Natural killer cell (primary cell): Measurements from ENCODE around the gene CLEC18C. TPM values are rescaled to one million over a fixed set of nuclear protein-coding genes. Genes with fewer than 3 reads are reported as not detected.
"Not testable (repeated sequence)": the region's sequence is repeated elsewhere in the genome, so short reads cannot be mapped to it uniquely, and the experiment has no call there.

Experiments used
- ATAC-seq, 3 donors: fragments of 150-1000 bp in 2 of 3; fragments of 200-7000 bp in 1 of 3; cut with Tn5 transposase; 1 replicate in 1 of 3; 2 replicates in 2 of 3; pipeline ENCODE4 v1.10.0; 2021; ENCODE audit warnings: mild to moderate bottlenecking in 2 of 3, moderate library complexity in 2 of 3
- DNase-seq, 2 donors: peaks; one replicate each; pipeline versions ENCODE4 v3.0.0 to v3.0.0-alpha.2; 2013 to 2021; ENCODE audit warnings: mixed read lengths in 1 of 2
- H3K27ac ChIP-seq: one replicate; pipeline ENCODE4 v1.5.1; 2013; ENCODE audit warnings: mild to moderate bottlenecking, low read length
- H3K27me3 ChIP-seq: one replicate; pipeline ENCODE4 v1.6.1; 2013; ENCODE audit warnings: low read length; ENCODE audit not compliant: control insufficient read depth, insufficient read depth
- H3K36me3 ChIP-seq: one replicate; pipeline ENCODE4 v1.6.1; 2013; ENCODE audit warnings: low read length; ENCODE audit not compliant: control insufficient read depth, insufficient read depth
- H3K4me1 ChIP-seq: one replicate; pipeline ENCODE4 v1.6.1; 2013; ENCODE audit warnings: low read length; ENCODE audit not compliant: control insufficient read depth, insufficient read depth
- H3K4me3 ChIP-seq: one replicate; pipeline ENCODE4 v1.5.1; 2013; ENCODE audit warnings: low read length
- H3K9me3 ChIP-seq: one replicate; pipeline ENCODE4 v1.6.1; 2013; ENCODE audit warnings: low read length; ENCODE audit not compliant: control insufficient read depth, insufficient read depth
- H3K27ac Mint-ChIP-seq, 2 donors: one replicate each; pipeline ENCODE4 v1.8.0; 2022; ENCODE audit warnings: mild to moderate bottlenecking in 2 of 2, mixed read lengths in 2 of 2, moderate library complexity in 1 of 2
- H3K27me3 Mint-ChIP-seq, 2 donors: one replicate each; pipeline ENCODE4 v1.8.0; 2022; ENCODE audit warnings: low read depth in 2 of 2, mixed read lengths in 2 of 2
- H3K36me3 Mint-ChIP-seq: one replicate; pipeline ENCODE4 v1.8.0; 2022; ENCODE audit warnings: mixed read lengths
- H3K4me1 Mint-ChIP-seq, 2 donors: one replicate each; pipeline ENCODE4 v1.8.0; 2022; ENCODE audit warnings: mixed read lengths in 2 of 2
- H3K4me3 Mint-ChIP-seq: one replicate; pipeline ENCODE4 v1.8.0; 2022; ENCODE audit warnings: mild to moderate bottlenecking, moderate library complexity, mixed read lengths
- H3K9me3 Mint-ChIP-seq, 2 donors: one replicate each; pipeline ENCODE4 v1.8.0; 2022; ENCODE audit warnings: mixed read lengths in 2 of 2
- WGBS: methylation state at CpG from one replicate; pipeline ENCODE4 v1.1.7; 2013; ENCODE audit warnings: missing lambda C conversion rate; ENCODE audit not compliant: insufficient coverage; 5-methylcytosine and 5-hydroxymethylcytosine counted together
- intact Hi-C: fragments of 100-400 bp; cut with micrococcal nuclease; formaldehyde crosslinking; loops from one replicate; pipeline ENCODE4 v1.14.2; 2022
- total RNA-seq, 4 donors: library from RNA; stranded (reverse); fragments of 120-200 nt in 1 of 4; gene quantifications; one replicate each; pipeline versions ENCODE4 v1.2.3 to v1.2.4, GENCODE V29; 2013 to 2022
- TF ChIP-seq, protein P1 (sequence below): fragments of 200-600 bp; IDR thresholded peaks from one replicate; pipeline ENCODE4 v1.8.0; 2022; ENCODE audit warnings: antibody characterized with exemption

CLEC18C gene
- total RNA-seq, 3 donors from 2014 or later (not counting 1 experiment from before 2014, with no cell fraction given) = 0.29 to 0.88 (median 0.59) TPM

GRCh38 chr16:70143231-70143895, 30.2 kb upstream of the CLEC18C start:
- H3K4me1 Mint-ChIP-seq, H3K27me3 Mint-ChIP-seq, H3K4me3 ChIP-seq, DNase-seq, H3K9me3 ChIP-seq, H3K4me1 ChIP-seq, H3K9me3 Mint-ChIP-seq, H3K4me3 Mint-ChIP-seq, H3K27me3 ChIP-seq, H3K27ac Mint-ChIP-seq, intact Hi-C loops, H3K27ac ChIP-seq, ATAC-seq: not testable (repeated sequence)
- peaks cover 22% of the 10 kb centered on the region for H3K36me3 Mint-ChIP-seq
- WGBS = 84% methylated on average over 8 of the region's 9 CpGs
- peaks cover 56% of the 10 kb centered on the region for H3K36me3 ChIP-seq

- H3K27me3 Mint-ChIP-seq, H3K27ac Mint-ChIP-seq, H3K27ac ChIP-seq, H3K4me3 Mint-ChIP-seq, ATAC-seq, DNase-seq, H3K4me3 ChIP-seq, H3K4me1 Mint-ChIP-seq, H3K9me3 Mint-ChIP-seq, intact Hi-C loops, H3K27me3 ChIP-seq, H3K4me1 ChIP-seq, H3K9me3 ChIP-seq: not testable (repeated sequence)
- peaks cover 31% of the 10 kb centered on the region for H3K36me3 Mint-ChIP-seq
- peaks cover 63% of the 10 kb centered on the region for H3K36me3 ChIP-seq
- 84% methylated on average over 4 of the region's 11 CpGs for WGBS
Observed at GRCh38 chr16:70147853-70148252, 25.7 kb upstream of the CLEC18C start.

- WGBS = 97% methylated on average over 4 of the region's 6 CpGs
- intact Hi-C loops, H3K27ac ChIP-seq, H3K27ac Mint-ChIP-seq, H3K4me1 ChIP-seq, H3K9me3 ChIP-seq, H3K4me1 Mint-ChIP-seq, ATAC-seq, DNase-seq, H3K4me3 ChIP-seq, H3K27me3 ChIP-seq, H3K9me3 Mint-ChIP-seq, H3K27me3 Mint-ChIP-seq, H3K4me3 Mint-ChIP-seq: not testable (repeated sequence)
- peaks cover 34% of the 10 kb centered on the region for H3K36me3 Mint-ChIP-seq
- H3K36me3 ChIP-seq = peaks cover 64% of the 10 kb centered on the region
Observed at GRCh38 chr16:70148453-70148852, 25.1 kb upstream of the CLEC18C start.

- H3K4me3 ChIP-seq, H3K27me3 ChIP-seq, DNase-seq, intact Hi-C loops, H3K27ac ChIP-seq, H3K4me3 Mint-ChIP-seq, H3K4me1 ChIP-seq, H3K27ac Mint-ChIP-seq, H3K27me3 Mint-ChIP-seq, H3K9me3 Mint-ChIP-seq, H3K9me3 ChIP-seq, H3K4me1 Mint-ChIP-seq, ATAC-seq: not testable (repeated sequence)
- H3K36me3 Mint-ChIP-seq = peaks cover 32% of the 10 kb centered on the region
- peaks cover 66% of the 10 kb centered on the region for H3K36me3 ChIP-seq
- WGBS = 97% methylated on average over 8 of the region's 8 CpGs
Observed at GRCh38 chr16:70149296-70149695, 24.3 kb upstream of the CLEC18C start.

DNA sequence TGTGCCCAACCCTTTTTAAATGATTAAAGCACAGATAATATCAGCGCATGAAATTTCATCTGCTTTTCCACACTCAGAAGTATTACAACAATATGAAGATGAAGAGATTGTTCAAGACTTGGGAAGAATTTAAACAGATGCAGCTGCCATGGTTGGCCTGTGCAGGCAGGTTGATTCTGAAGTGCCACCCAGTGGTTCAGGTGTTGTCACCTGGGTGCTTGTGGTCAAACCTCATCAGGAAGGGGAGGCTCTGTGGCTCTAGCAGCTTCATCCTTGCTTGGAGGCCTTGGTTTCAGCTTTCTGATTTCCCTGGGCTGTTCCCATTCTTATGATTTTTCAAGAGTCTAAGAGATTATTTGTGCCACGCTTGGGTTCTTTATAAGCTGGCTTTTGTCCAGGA, 22.2 kb upstream of the CLEC18C start:
- intact Hi-C loops = no loop called here
- no peaks in the 10 kb centered on the region for H3K9me3 Mint-ChIP-seq
- no peaks in the 10 kb centered on the region for H3K4me1 Mint-ChIP-seq
- peaks cover 4% of the 10 kb centered on the region for H3K4me1 ChIP-seq
- no peak for ATAC-seq
- no peak overlapping the region for H3K27ac Mint-ChIP-seq
- no peaks in the 10 kb centered on the region for H3K27me3 ChIP-seq
- H3K9me3 ChIP-seq = no peaks in the 10 kb centered on the region
- DNase-seq = no peak
- no peak overlapping the region for H3K4me3 ChIP-seq
- no peaks in the 10 kb centered on the region for H3K27me3 Mint-ChIP-seq
- H3K36me3 ChIP-seq = peaks cover 79% of the 10 kb centered on the region
- H3K27ac ChIP-seq = no peak overlapping the region
- no peak overlapping the region for H3K4me3 Mint-ChIP-seq
- 99% methylated on average over 2 of the region's 2 CpGs for WGBS
- TF ChIP-seq, protein P1, sequence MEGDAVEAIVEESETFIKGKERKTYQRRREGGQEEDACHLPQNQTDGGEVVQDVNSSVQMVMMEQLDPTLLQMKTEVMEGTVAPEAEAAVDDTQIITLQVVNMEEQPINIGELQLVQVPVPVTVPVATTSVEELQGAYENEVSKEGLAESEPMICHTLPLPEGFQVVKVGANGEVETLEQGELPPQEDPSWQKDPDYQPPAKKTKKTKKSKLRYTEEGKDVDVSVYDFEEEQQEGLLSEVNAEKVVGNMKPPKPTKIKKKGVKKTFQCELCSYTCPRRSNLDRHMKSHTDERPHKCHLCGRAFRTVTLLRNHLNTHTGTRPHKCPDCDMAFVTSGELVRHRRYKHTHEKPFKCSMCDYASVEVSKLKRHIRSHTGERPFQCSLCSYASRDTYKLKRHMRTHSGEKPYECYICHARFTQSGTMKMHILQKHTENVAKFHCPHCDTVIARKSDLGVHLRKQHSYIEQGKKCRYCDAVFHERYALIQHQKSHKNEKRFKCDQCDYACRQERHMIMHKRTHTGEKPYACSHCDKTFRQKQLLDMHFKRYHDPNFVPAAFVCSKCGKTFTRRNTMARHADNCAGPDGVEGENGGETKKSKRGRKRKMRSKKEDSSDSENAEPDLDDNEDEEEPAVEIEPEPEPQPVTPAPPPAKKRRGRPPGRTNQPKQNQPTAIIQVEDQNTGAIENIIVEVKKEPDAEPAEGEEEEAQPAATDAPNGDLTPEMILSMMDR = no peak
- H3K36me3 Mint-ChIP-seq = peaks cover 32% of the 10 kb centered on the region
